Measurements from ENCODE around the gene MAP2.

The MAP2 gene

GRCh38 chr2:209534228-209534627 is 110.4 kb downstream of the MAP2 start:
- DNase-seq = no peak

GRCh38 chr2:209536363-209536762 is 112.5 kb downstream of the MAP2 start:
- DNase-seq = no peak

- DNase-seq = no peak
These were observed 123.9 kb downstream of the MAP2 start for GRCh38 chr2:209547726-209548125.

GRCh38 chr2:209549589-209549988 is 125.7 kb downstream of the MAP2 start:
- DNase-seq = no peak

- no peak for DNase-seq
These were observed 130.1 kb downstream of the MAP2 start for GRCh38 chr2:209553913-209554312.

GRCh38 chr2:209556354-209556961 is 132.6 kb downstream of the MAP2 start:
- no peak for DNase-seq

GRCh38 chr2:209560911-209561310 is 137.1 kb downstream of the MAP2 start:
- DNase-seq = no peak

GRCh38 chr2:209563453-209563852 is 139.6 kb downstream of the MAP2 start:
- DNase-seq = no peak

GRCh38 chr2:209564816-209565215 is 141.0 kb downstream of the MAP2 start:
- no peak for DNase-seq

- no peak for DNase-seq
These were observed 142.2 kb downstream of the MAP2 start for GRCh38 chr2:209565896-209566582.

GRCh38 chr2:209570194-209570593 is 146.3 kb downstream of the MAP2 start:
- DNase-seq = no peak

- no peak for DNase-seq
These were observed 150.7 kb downstream of the MAP2 start for GRCh38 chr2:209574515-209574914.

GRCh38 chr2:209577376-209578357 is 153.8 kb downstream of the MAP2 start:
- DNase-seq = no peak

- DNase-seq = no peak
These were observed 154.7 kb downstream of the MAP2 start for GRCh38 chr2:209578394-209579001.

- no peak for DNase-seq
These were observed 155.4 kb downstream of the MAP2 start for GRCh38 chr2:209579230-209579749.

- DNase-seq = no peak
These were observed 157.2 kb downstream of the MAP2 start for GRCh38 chr2:209581040-209581439.

- no peak for DNase-seq
These were observed 158.4 kb downstream of the MAP2 start for GRCh38 chr2:209582281-209582680.

- no peak for DNase-seq
These were observed 160.6 kb downstream of the MAP2 start for GRCh38 chr2:209584472-209584871.

- DNase-seq = no peak
These were observed 161.1 kb downstream of the MAP2 start for GRCh38 chr2:209584915-209585314.

- no peak for DNase-seq
These were observed 167.2 kb downstream of the MAP2 start for GRCh38 chr2:209591021-209591420.

- no peak for DNase-seq
These were observed 168.3 kb downstream of the MAP2 start for GRCh38 chr2:209592106-209592505.

GRCh38 chr2:209593930-209594329 is 170.1 kb downstream of the MAP2 start:
- no peak for DNase-seq

GRCh38 chr2:209596262-209596661 is 172.4 kb downstream of the MAP2 start:
- no peak for DNase-seq
